Transverse colon (tissue), 4 donors: ENCODE data around the gene NPAS1. TPM values are rescaled to one million over a fixed set of nuclear protein-coding genes. Genes with fewer than 3 reads are reported as not detected.

ENCODE experiments used
- DNase-seq: peaks from one replicate; pipeline ENCODE4 v3.0.0-alpha.2; 2019
- H3K27ac ChIP-seq, 4 donors: fragments of 200-600 bp; sonication (generic); 2 replicates each; pipeline ENCODE4 v1.5.1; 2016 to 2018; ENCODE audit warnings: inconsistent platforms in 4 of 4
- H3K27me3 ChIP-seq: fragments of 200-600 bp; sonication (generic); 2 replicates; pipeline ENCODE4 v1.5.1; 2017; ENCODE audit warnings: inconsistent platforms
- H3K36me3 ChIP-seq, 4 donors: fragments of 200-600 bp; sonication (generic); 2 replicates each; pipeline ENCODE4 v1.5.1; 2017 to 2019; ENCODE audit warnings: inconsistent platforms in 4 of 4
- H3K4me1 ChIP-seq, 4 donors: fragments of 200-600 bp; sonication (generic); 2 replicates each; pipeline ENCODE4 v1.5.1; 2017 to 2020; ENCODE audit warnings: inconsistent platforms in 4 of 4
- H3K4me3 ChIP-seq, 4 donors: fragments of 200-600 bp; sonication (generic); 1 replicate in 1 of 4; 2 replicates in 3 of 4; pipeline versions ENCODE4 v1.5.1 to v1.6.1; 2017 to 2019; ENCODE audit warnings: inconsistent platforms in 4 of 4
- H3K9me3 ChIP-seq, 2 donors: fragments of 200-600 bp; sonication (generic); 2 replicates each; pipeline ENCODE4 v1.5.1; 2017 to 2019; ENCODE audit warnings: inconsistent platforms in 2 of 2
- CTCF ChIP-seq, 5 experiments: fragments of 200-600 bp in 3 of 5; fragments of 450-650 bp in 2 of 5; sonication (generic) in 3 of 5; IDR thresholded peaks; 1 replicate in 2 of 5; 2 replicates in 3 of 5; pipeline ENCODE4 v1.5.1; 2016 to 2017; ENCODE audit warnings: antibody characterized with exemption in 5 of 5, inconsistent platforms in 3 of 5, mild to moderate bottlenecking in 2 of 5, moderate library complexity in 1 of 5
- EP300 ChIP-seq: sonication (generic); formaldehyde crosslinking; IDR thresholded peaks from one replicate; pipeline ENCODE4 v1.6.1; 2017; ENCODE audit warnings: antibody characterized with exemption, low read depth
- POLR2A ChIP-seq: fragments of 450-650 bp; IDR thresholded peaks from one replicate; pipeline ENCODE4 v1.6.1; 2016; ENCODE audit warnings: antibody characterized with exemption, mild to moderate bottlenecking, moderate library complexity
- POLR2AphosphoS5 ChIP-seq, 3 donors: sonication (generic); formaldehyde crosslinking; IDR thresholded peaks; one replicate each; pipeline ENCODE4 v1.6.1; 2016; ENCODE audit warnings: antibody characterized with exemption in 3 of 3
- WGBS, 2 donors: methylation state at CpG; one replicate each; pipeline ENCODE4 v1.1.5; 2018; ENCODE audit warnings: low coverage in 1 of 2; 5-methylcytosine and 5-hydroxymethylcytosine counted together
- in situ Hi-C, 4 donors: fragments of 200-750 bp; cut with MboI; loops; one replicate each; pipeline versions ENCODE4 v1.15.0 to v1.15.1; 2017; ENCODE audit warnings: low sequenced_read_pairs in 3 of 4, low pct_ligation_motif_present in 1 of 4, low pct_unique_long_range_greater_than_20kb in 1 of 4
- intact Hi-C: fragments of 100-400 bp; cut with DNase I; formaldehyde crosslinking; loops from one replicate; pipeline ENCODE4 v1.15.1; 2023; ENCODE audit warnings: low total_unique reads
- total RNA-seq, 4 donors: library from RNA; depleted of rRNA; stranded (reverse); fragments of >200 nt; gene quantifications; one replicate each; pipeline ENCODE4 v1.1.0, GENCODE V29; 2016

Gene NPAS1
- total RNA-seq, 4 donors from 2014 or later, result 0.55 to 0.79 TPM; not detected in 2

GRCh38 chr19:47018923-47019322, 714 bp upstream of the NPAS1 start:
- no peak overlapping the region for H3K27ac ChIP-seq
- DNase-seq, result no peak
- 39% methylated on average over 13 of the region's 13 CpGs; no CpG with 5 or more reads in 1 of the 2 donors for WGBS, 2 donors
- no peaks in the 10 kb centered on the region for H3K36me3 ChIP-seq
- in situ Hi-C loops, result no loop called here
- H3K4me3 ChIP-seq, result no peak overlapping the region
- H3K27me3 ChIP-seq, result peaks cover 57% of the 10 kb centered on the region
- peaks cover 14 to 31% (median 24%) of the 10 kb centered on the region in 4 donors for H3K4me1 ChIP-seq
- intact Hi-C loops, result no loop called here
- TF ChIP-seq POLR2A (no peak), CTCF (IDR thresholded peaks at IDR 0.05) (no peak), EP300 (no peak), POLR2AphosphoS5 (IDR thresholded peaks at IDR 0.05) (no peak)
- H3K9me3 ChIP-seq, result no peaks in the 10 kb centered on the region

GRCh38 chr19:47020132-47020805, 632 bp downstream of the NPAS1 start:
- H3K9me3 ChIP-seq, result no peaks in the 10 kb centered on the region
- no peak overlapping the region for H3K27ac ChIP-seq
- H3K36me3 ChIP-seq, result no peaks in the 10 kb centered on the region
- in situ Hi-C loops (no loop called here), intact Hi-C loops (no loop called here)
- no peak for DNase-seq
- H3K4me1 ChIP-seq, result peaks cover 14 to 31% (median 24%) of the 10 kb centered on the region in 4 donors
- WGBS, 2 donors, result 0 to 3% methylated on average over 2 to 45 of the region's 62 CpGs
- peak overlapping the region in 1 of 4 donors; percentile 23 for H3K4me3 ChIP-seq
- H3K27me3 ChIP-seq, result peaks cover 71% of the 10 kb centered on the region
- TF ChIP-seq POLR2AphosphoS5 (IDR thresholded peaks at IDR 0.05) (no peak), CTCF (IDR thresholded peaks at IDR 0.05) (no peak), POLR2A (no peak), EP300 (no peak)

- H3K27ac ChIP-seq, result no peak overlapping the region
- DNase-seq, result no peak
- no peaks in the 10 kb centered on the region for H3K36me3 ChIP-seq
- peaks cover 79% of the 10 kb centered on the region for H3K27me3 ChIP-seq
- in situ Hi-C loops (no loop called here), intact Hi-C loops (no loop called here)
- H3K4me3 ChIP-seq, result peak overlapping the region in 1 of 4 donors; percentile 41
- no peak for TF ChIP-seq POLR2A
- H3K9me3 ChIP-seq, result no peaks in the 10 kb centered on the region
- H3K4me1 ChIP-seq, result peaks cover 14 to 31% (median 24%) of the 10 kb centered on the region in 4 donors
- 4 to 7% methylated on average over 5 to 12 of the region's 37 CpGs for WGBS, 2 donors
Observed at GRCh38 chr19:47020992-47021496, 1.4 kb downstream of the NPAS1 start.

- intact Hi-C loops, result no loop called here
- TF ChIP-seq POLR2A, result no peak
- no peak for TF ChIP-seq POLR2AphosphoS5 (IDR thresholded peaks at IDR 0.05)
- no peak for TF ChIP-seq EP300
- no peak for TF ChIP-seq CTCF (IDR thresholded peaks at IDR 0.05)
- DNase-seq, result no peak
- H3K4me1 ChIP-seq, result peaks cover 14 to 31% (median 24%) of the 10 kb centered on the region in 4 donors
- peaks cover 84% of the 10 kb centered on the region for H3K27me3 ChIP-seq
- WGBS, 2 donors, result 21 to 50% methylated on average over 2 to 13 of the region's 50 CpGs
- H3K36me3 ChIP-seq, result no peaks in the 10 kb centered on the region
- H3K9me3 ChIP-seq, result no peaks in the 10 kb centered on the region
- in situ Hi-C loops, result no loop called here
- H3K4me3 ChIP-seq, result peak overlapping the region in 1 of 4 donors; percentile 41
- no peak overlapping the region for H3K27ac ChIP-seq
Observed at GRCh38 chr19:47021536-47022139, 2.0 kb downstream of the NPAS1 start.
